DMS153 treated with DMSO at 0.1 percent for 48 hours (cell line): ENCODE results near the gene PITX2.

Experiments
- DNase-seq: peaks from one replicate; lab custom pipeline; 2025; ENCODE audit not compliant: unreplicated experiment; lab: John Stamatoyannopoulos, UW

PITX2 gene

DNA sequence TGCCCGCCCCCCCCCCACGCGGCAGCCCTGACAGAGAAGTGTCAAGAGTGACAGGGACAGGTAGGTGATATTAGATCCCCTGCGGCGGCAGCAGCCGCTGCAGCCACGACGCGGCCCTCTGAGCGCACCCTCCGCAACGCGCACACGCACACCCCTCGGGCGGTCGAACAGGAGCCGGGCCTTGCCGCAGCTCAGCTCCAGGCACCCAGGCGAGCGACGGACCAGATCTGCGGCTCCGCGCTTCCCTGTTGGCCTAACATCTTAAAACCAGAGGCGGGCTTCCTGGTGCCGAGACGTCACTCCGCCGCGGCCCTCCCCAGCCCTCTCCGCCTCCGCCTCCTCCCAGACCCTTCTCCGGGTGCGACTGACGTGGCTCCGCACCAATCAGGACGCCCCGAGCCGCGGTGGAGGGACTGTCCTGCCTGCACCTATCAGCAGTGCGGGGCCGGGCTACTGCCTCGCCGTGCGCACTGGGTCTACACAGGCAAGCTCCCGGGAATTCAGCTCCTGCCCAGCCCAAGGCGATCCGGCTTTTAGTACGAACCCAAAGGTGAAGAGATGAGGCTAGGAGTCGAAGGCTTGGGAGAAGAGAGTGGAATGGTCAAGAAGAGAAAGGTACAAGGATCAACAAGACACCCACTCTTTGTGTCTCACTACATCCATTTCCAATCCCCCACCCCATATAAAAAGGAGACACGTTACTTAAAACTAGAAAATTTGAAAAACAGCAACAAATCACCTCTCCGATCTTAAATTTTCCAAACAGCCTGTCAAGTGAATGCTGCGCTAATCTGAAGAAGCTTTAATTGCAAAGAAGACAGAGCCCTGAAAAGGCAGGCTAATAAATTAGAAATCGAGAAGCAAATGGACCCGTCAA is at the start of gene PITX2:
PITX2 (minus strand) TSS at position 237 of the 877 bp plus-strand sequence. CDS start 617 bp downstream, outside the sequence.
- no peak for DNase-seq

DNA sequence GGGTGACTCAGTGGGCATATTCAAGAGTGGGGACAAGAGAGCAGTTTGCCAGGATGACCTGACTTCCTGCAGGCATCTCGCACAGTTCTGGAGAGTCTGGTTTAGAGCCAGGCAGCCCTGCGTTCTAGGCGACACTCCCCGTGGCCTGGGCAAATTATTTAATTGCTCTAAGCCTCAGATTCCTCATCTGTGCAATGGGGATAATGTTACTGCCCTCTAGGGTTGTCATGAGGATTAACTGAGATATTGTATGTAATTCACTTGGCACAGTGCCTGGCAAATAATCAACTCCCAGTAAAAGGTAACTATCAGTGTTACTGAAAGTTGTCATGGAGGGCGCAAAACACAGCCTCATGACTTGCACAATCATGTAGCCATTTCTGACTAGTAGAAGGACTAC is 48.8 kb upstream of the PITX2 start:
- no peak for DNase-seq

DNA sequence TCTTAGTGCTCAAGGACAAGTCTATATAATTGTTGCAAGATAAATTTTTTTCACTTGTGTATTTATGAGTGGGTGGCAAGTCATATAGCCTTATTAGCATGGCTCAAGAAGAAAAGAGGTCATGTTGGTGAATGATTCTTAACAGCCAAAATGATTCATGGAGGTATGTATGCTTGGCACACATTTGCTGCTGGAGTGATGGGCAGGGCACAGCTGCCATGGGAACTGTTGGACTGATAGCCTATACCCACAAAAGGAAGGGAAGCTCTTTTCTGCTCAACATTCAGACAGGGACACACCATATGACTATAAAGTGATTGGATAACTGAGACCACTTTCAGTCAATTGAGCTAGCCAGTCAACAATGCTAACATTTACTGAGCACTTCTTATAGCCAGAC is 46.8 kb upstream of the PITX2 start:
- no peak for DNase-seq

DNA sequence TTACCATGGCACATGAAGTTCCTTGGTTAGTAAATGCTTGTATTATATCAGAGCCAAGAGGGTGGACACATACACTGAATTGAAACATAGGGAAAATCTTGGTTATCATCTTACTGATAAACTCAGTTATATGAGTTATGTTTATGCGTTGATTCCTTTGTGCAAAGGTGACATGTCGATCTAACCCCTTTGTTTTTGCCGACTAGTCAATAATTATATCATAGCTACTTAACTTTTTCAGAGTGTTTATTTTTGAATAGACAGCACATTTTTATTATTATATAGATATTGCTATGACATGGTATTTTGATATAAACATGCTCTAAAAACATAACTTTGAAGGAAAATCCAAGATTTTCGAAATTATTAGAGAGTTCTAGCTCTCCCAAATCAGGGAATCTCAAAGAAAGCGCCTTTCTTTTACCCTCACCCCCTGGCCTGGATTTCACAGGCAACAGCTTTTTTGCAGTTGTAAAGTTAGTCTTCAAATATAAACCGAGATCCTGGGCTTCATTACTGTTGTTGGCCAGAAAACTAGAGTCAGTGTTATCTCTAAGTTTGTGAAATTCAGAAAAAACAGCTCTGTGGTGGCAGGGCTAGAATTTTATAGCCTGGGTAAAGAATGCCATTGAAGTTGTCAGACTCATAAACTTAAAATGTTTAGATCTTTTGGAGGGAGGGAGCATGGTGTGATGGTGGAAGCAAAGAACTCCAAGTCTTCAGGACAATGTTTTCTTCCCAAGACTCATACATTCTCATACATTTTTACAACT is 45.8 kb upstream of the PITX2 start:
- DNase-seq = no peak

DNA sequence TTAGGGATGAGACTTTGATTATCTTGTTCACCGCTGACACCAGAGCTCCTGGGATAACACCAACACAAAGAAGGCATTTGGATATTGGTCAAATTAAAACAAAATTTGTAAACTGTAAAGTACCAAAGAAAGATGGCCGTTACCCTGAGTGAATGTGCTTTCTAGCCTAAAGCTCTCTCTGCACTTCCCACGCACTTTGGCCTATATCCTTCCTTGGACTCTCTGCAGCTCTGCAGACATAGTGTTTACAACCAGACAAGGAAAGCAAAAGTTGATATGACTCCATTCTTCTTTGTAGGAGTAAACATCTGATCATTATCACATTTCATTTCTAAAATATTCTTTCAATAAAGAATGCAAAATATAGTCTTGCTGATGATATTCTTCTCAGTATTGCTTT is 44.8 kb upstream of the PITX2 start:
- DNase-seq = no peak

DNA sequence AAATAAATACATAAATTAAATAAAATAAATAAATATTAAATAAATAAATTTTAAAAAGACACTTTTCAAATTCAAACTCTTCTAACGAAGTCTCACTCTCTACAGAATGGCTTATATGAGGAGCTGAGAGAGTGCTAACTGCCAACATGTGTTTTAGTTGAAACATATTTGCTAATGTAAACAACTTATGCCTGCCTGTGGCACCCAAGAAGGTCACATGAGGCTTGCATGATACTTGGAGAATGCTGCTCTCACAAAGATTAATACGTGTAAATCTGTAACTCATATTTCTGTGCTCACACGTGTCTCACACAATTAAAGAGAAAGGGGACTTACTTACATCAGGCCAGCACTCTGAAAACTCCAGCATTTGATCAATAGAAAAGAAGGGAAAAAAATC is 43.2 kb upstream of the PITX2 start:
- DNase-seq = no peak

DNA sequence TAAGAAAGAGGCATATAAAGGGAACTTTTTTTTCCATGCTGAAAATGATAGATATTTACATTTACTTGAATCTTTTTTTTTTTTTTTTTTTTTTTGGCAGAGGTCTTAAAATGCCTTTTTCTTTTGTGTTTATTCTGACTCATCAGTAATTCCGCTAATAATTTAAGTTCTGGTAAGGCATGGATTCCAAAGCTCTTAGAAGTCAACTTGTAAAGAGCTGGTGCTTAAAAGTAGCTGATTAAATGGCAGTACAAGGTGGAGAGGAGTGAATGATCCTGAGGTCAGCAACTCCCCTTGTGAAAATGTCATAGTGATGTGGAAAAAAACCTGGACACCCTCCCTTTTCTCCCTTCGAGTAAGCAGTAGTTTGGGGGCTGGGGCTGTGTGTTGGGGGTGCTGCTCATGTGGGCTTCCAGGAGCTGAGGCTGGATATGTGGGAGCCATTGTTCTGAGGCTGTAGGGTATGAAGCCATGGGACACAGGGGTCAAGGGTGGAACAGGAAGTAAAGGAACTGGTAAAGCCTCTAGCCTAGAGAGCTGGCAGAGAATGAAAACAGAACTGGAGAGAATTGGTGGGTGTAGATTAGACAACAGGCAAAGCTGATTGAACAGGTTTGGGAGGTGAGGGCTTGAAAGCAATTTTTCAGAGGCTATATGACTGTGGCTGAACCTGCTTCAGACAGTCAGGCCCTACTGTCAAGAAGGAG is 41.0 kb upstream of the PITX2 start:
- DNase-seq = no peak

DNA sequence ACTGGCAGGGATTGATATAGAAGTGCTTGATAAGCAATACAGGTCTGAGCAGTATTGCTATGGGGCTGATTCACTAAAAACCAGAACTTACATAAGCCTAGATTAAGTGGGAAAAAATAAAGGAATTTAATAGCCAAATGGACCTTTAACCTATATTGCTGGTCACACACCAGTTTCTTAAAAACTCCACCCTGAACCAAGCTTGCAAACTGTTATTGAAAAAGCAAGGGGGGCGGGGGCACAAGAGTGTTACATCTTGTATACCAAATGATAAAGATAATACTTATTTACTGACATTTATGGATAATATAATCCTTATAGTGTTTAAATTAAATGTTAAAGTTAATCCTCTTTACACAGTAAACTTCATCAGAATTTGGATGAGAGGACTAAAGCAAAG is 40.3 kb upstream of the PITX2 start:
- no peak for DNase-seq

DNA sequence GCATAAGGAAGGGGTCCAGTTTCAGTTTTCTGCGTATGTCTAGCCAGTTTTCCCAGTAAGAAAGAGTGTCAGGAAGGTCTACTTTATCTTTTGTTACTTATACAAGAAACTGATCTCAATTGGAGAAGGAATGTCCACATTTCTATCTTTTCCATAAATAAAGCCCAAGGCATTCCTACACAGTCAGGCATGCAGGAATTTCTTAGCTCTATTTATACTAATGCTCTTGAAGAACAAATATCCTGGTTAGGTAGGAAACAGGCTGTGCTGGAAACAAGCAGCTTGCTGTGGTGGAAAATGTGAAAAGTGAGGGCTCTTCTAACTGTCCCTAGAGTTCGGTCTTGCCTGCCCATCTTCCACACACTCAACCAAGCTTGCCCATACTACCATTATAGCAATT is 37.9 kb upstream of the PITX2 start:
- no peak for DNase-seq

DNA sequence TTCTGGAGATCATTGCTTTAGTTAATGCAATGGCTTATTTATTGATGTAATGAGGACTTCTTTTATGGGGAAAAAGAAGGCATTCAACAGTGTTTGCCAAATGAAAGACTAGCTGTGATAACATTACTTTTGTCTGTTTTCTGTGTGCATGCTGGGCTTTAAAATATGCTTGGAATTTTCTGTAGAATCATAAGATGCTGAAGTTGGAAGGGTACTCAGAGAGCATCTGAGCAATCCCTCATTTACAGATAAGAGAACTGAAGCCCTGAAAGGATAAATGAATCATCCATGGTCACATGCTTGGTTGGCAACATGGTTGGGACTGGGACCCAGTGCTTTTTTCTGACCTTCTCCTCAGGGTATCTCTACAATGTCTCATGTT is 31.4 kb upstream of the PITX2 start:
- no peak for DNase-seq

DNA sequence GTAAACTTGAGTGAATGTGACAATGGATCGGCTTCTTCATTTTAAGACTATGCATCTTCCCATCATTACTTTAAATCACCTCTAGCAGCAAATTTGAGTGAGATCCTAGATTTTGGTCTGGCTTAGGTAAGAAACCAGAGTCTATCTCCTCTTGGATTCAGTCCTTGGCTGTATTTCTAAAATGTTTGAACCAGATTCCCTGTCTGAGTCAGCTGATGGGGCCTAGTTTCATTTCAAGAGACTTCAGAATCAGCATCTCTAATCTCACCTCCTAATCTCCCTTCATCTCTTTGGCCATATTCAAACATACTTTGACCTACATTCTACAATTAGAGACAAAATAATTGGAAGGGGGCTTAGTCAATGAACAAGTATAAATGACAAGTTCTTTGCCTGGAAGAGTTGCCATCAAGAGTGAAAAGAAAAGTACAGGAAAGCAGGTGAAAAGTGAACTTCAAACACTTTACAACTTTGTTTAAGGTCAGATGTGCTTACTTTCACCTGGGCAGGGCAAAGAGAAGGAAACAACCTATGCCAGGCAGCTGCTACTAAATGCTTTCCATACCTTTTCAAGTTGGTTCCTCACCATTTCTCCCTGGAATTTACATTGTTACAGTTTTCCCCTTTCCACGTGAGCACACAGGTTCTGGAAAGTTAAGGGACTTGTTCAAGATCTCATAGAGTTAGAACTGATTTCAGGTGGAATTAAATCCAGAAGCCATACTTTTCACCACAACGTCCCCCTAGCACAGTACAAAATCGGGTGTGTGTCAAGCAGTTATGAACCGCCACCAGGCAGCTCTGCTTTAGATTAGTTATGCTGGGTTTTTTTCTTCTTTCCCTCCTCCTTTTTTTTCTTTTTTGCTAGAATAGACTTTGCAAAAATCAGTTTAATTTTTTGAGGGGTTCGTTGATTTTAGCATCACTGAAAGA is 30.7 kb upstream of the PITX2 start:
- no peak for DNase-seq

DNA sequence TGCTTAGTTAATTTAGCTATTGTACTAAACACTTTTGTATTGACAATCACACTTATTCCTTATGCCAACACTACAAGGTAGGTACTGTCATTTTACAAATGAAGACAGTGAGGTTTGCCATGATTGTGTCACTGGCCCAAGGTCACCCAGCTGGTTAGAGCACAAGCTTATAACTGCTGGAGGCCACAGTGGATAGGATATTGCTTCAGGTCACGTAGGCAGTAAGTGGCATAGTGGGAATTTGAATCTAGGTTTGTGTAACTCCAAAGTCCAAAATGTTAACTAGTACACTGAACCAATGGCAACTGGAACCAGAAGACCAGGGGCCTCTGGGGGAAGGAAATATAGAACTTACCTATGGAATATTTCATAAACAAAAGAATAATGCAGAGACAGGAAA is 21.1 kb upstream of the PITX2 start:
- DNase-seq = no peak

DNA sequence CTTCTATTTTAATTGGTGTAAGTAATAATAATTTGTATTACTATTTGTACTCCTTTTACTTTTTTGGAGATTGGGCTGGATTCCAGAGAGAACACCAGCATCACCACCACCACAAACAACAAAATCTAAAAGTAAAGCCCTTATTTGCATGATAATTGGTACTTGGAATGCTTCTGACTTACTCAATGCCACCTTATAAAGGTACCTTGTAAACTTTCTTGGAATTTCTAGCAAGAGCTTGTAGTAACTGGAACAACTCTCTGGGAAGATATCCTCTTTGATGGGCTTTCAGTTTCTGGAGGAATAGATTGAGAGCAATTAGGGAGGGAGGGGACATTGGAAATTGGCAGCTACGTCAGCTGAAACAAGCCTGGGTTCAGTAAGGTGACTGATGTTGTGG is 20.2 kb upstream of the PITX2 start:
- DNase-seq = no peak

DNA sequence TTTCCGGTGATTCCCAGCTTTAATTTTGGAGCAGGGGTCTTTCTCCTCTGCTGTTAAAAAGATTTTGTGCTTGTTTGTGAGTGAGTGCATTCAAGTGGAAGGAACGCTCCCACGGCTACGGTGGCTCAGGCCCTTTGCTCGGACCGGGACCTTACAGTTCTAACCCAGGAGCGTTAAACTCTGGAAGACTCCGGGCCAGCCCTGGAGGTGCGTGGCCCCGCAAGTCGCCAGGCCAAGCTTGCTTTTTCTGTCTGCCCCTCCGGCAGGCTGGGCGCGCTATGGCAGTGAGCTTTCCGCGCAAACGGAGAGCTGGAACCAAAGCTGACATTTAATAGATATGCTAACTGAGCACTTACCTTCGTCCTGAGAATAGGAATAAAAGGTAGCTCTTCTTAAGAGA is 18.3 kb upstream of the PITX2 start:
- DNase-seq = no peak

DNA sequence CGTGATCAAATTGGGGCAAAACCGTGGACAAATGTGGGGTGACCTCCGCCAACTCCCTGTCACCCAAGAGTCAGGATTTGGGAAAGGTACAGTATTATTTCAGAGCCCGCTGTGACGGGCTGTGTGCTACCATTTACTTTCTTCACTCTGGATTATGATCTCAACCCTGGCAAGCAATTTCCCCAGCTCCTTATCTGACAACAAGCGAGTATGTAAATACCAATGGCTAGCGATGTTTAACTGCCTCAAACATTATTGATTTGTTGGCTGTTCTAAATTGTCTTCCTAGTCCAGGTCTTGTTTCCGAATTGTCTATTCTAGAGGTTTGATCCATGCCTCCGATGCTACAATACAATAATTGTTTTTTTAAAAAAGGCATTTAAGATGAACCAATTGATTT is 17.7 kb upstream of the PITX2 start:
- no peak for DNase-seq

DNA sequence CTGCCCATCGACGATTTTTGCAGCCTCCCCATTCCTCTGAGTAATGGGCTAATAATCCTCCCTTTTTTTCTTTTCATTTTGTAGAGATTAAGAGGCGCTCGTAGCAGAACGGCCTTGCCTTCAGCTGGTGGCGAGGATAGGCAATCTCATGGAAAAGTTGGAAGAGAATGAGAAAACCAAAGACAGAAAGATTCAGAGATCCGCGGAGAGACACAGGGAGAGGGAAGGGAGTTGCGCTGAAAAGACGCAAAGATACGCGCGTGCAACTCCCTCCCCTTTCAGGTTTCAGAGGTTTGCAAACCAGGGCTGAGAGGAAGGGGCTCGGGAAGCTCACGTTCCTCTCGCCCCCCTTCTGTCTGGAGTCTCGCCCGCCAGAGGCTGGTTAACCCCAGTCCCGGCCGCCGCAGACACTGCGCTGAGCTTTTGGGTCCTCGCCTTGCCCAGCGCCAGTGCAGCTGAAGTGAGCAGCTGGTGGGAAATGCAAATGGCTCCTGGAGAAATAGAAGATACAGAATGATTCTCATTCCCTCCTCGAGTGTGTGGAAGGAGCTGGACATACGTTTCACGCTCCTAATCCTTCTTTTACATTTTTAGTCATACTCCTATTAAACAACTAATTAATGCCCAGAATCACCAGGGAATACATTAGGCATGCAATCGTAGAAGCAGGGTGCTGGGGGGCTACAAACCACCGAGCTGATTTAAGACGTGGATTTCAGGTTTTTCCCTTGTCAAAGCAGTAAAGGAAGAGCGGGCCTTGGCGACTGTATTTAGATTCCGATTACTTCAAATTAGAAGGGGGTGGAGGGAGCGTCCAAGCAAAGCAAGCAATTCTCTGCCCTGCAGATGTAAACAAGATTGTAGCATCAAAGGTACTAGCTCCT is 16.6 kb upstream of the PITX2 start:
- DNase-seq = no peak

DNA sequence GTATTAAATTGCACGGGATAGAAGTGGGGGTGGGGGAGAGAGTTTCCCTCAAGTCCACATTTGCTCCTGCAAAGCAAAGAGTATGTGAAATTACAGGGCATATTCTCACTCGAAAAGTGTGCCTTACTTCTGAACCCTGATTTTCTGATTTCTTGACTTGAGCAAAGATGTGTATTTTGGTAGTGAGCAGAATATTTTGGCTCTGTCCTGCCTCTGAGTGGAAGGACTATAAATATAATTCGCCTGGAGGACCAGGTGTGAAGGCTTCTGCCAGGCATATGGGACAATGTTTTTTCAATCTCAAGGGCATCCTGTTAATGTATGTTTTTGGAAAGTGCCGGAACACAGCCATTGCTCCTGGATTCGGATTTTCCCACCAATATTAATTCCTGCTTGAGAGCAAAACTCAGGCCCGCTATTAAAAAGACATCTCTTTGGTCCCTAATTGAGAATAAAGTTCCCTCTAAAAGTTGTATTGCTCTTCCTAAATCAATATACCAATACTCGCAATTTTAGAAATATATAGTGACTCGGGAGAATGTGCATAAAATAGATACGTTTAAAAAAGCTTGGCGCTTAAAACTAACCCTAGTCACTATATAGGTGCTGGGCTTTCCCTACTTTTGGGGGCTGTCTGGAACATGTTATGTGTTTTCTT is 15.3 kb upstream of the PITX2 start:
- DNase-seq = no peak

DNA sequence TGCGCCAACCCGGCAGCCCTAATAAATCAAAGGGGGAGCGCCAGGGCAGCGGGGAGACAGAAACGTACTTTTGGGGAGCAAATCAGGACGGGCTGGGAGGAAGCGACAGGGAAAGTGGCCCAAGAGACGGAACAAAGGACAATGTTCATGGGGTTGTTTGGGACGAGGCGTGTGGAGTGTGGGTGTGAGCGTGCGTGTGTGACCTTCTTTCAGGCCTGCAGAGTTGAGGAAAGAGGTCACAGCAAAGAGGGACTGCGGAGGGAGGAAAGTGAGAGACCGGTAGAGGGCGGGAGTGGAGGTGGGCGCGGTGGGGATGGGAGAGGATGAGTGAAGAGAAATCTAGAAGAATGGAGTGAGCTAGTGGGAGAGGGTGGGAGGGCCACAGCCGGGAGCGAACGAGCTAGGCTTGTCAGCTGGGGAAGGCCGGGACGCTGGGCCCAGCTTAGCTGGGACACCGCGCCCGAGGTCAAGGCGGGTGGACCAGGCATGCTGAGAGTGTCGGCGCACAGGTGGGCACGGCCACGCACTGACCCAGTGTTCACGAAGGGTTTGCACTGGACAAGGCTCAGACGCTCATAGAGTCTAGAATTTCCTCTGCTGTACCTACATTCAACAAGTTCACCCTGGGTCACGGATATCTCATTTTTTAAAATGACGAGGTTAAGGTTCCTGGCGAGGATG is 14.7 kb upstream of the PITX2 start:
- no peak for DNase-seq
